Choroid plexus epithelial cell (primary cell): Measurements from ENCODE around the gene ADARB1.

Experiments used
- DNase-seq: peaks from one replicate; pipeline ENCODE4 v3.0.0-alpha.2; 2010; ENCODE audit warnings: low read depth
- H3K4me3 ChIP-seq: 2 replicates; pipeline ENCODE4 v1.5.1; 2011; ENCODE audit warnings: low read depth, mild to moderate bottlenecking, control low read depth, low read length, moderate library complexity
- CTCF ChIP-seq: conservative IDR thresholded peaks from 2 replicates; pipeline ENCODE4 v1.5.1; 2011; ENCODE audit warnings: low read depth, mild to moderate bottlenecking, control low read depth, inconsistent platforms, low read length, moderate library complexity

The ADARB1 gene

GRCh38 chr21:45124596-45124995 lies 50.2 kb downstream of the ADARB1 start:
- no peak for DNase-seq
- no peak overlapping the region for H3K4me3 ChIP-seq
- TF ChIP-seq CTCF = no peak

GRCh38 chr21:45125357-45125756 lies 51.0 kb downstream of the ADARB1 start:
- no peak overlapping the region for H3K4me3 ChIP-seq
- no peak for TF ChIP-seq CTCF
- no peak for DNase-seq

GRCh38 chr21:45126204-45126626 lies 51.8 kb downstream of the ADARB1 start:
- no peak for DNase-seq
- no peak for TF ChIP-seq CTCF
- no peak overlapping the region for H3K4me3 ChIP-seq

- DNase-seq = no peak
- TF ChIP-seq CTCF = no peak
- H3K4me3 ChIP-seq = no peak overlapping the region
Observed at GRCh38 chr21:45126983-45127382, 52.6 kb downstream of the ADARB1 start.

GRCh38 chr21:45127937-45128336 lies 53.6 kb downstream of the ADARB1 start:
- no peak for TF ChIP-seq CTCF
- no peak for DNase-seq
- H3K4me3 ChIP-seq = no peak overlapping the region

- TF ChIP-seq CTCF = peak; percentile 80
- H3K4me3 ChIP-seq = no peak overlapping the region
- DNase-seq = peak; percentile 79
Observed at GRCh38 chr21:45128613-45129188, 54.3 kb downstream of the ADARB1 start.

- TF ChIP-seq CTCF = no peak
- DNase-seq = no peak
- H3K4me3 ChIP-seq = no peak overlapping the region
Observed at GRCh38 chr21:45129189-45129923, 55.0 kb downstream of the ADARB1 start.
